ENCODE measurements around the gene SPN.
"Not testable (repeated sequence)": the region's sequence is repeated elsewhere in the genome, so short reads cannot be mapped to it uniquely, and the experiment has no call there.

The SPN gene

GRCh38 chr16:29708917-29709600 lies 46.0 kb downstream of the SPN start:
- no peak for FAIRE-seq

GRCh38 chr16:29709657-29710056 lies 46.6 kb downstream of the SPN start:
- not testable (repeated sequence) for FAIRE-seq

- peak; percentile 41 for FAIRE-seq
These were observed 47.5 kb downstream of the SPN start for GRCh38 chr16:29710227-29711219.

- FAIRE-seq = no peak
These were observed 49.8 kb downstream of the SPN start for GRCh38 chr16:29712809-29713208.

DNA sequence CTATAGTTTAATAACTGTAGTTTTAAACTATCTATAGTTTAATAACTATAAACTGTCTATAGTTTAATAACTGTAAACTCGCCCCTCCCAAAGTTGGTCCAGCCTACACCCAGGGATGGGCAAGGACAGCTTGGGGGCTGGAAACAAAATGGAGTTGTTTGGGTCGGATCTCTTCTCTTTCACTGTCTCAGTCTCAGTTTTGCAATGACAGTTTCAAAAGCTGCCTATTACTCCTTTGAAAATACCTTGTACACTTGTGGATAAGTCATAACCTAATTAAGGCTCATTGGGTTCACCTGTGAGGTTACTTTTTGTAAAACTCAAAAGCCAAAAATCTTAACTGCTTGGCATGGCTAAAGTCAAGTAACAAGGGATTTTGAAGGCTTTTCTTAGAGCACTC lies 51.3 kb downstream of the SPN start:
- no peak for FAIRE-seq

GRCh38 chr16:29714972-29715371 lies 51.9 kb downstream of the SPN start:
- FAIRE-seq = no peak

DNA sequence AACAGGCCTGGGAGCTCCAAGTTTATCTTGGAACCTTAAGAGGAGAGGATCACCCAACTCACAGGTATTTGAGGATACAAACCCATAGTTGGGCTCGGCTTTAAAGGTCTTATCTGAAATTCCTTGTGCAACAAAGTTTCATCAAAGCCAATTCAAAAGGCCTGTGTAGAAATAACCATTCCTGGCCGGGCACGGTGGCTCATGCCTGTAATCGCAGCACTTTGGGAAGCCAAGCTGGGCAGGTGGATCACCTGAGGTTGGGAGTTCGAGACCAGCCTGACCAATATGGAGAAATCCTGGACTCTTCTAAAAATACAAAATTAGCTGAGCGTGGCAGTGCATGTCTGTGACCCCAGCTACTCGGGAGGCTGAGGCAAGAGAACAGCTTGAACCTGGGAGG lies 54.1 kb downstream of the SPN start:
- FAIRE-seq = no peak

- no peak for FAIRE-seq
These were observed 56.0 kb downstream of the SPN start for GRCh38 chr16:29719063-29719462.
